Natural killer cell treated with Interleukin-12 subunit alpha and Interleukin-12 subunit beta and Interleukin-15 and Interleukin-18, amount 100 ng/mL, for 72 hours (primary cell): Measurements from ENCODE around the gene LKAAEAR1. TPM values are rescaled to one million over a fixed set of nuclear protein-coding genes. Genes with fewer than 3 reads are reported as not detected.
A peak's percentile ranks its signal among the peaks of the same experiment; 100 is the strongest.
"Not testable (repeated sequence)": the region's sequence is repeated elsewhere in the genome, so short reads cannot be mapped to it uniquely, and the experiment has no call there.

ENCODE experiments used
- ATAC-seq, 2 donors: fragments of 150-1000 bp; cut with Tn5 transposase in 1 of 2; sonication (Bioruptor Pico), chemical (Tn5 transposase) in 1 of 2; 2 replicates each; pipeline ENCODE4 v1.10.0; 2021
- DNase-seq: peaks from one replicate; pipeline ENCODE4 v3.0.0; 2022; ENCODE audit warnings: low spot score
- H3K27ac Mint-ChIP-seq, 2 donors: 1 replicate in 1 of 2; 2 replicates in 1 of 2; pipeline ENCODE4 v1.8.0; 2022; ENCODE audit warnings: mixed read lengths in 2 of 2, mild to moderate bottlenecking in 1 of 2, moderate library complexity in 1 of 2
- H3K27me3 Mint-ChIP-seq, 2 donors: 1 replicate in 1 of 2; 2 replicates in 1 of 2; pipeline ENCODE4 v1.8.0; 2022; ENCODE audit warnings: mixed read lengths in 2 of 2
- H3K36me3 Mint-ChIP-seq: one replicate; pipeline ENCODE4 v1.8.0; 2022; ENCODE audit warnings: mixed read lengths
- H3K4me1 Mint-ChIP-seq, 2 donors: 1 replicate in 1 of 2; 2 replicates in 1 of 2; pipeline ENCODE4 v1.8.0; 2022; ENCODE audit warnings: low read depth in 2 of 2, mixed read lengths in 2 of 2, mild to moderate bottlenecking in 1 of 2
- H3K4me3 Mint-ChIP-seq: one replicate; pipeline ENCODE4 v1.8.0; 2022; ENCODE audit warnings: mixed read lengths
- H3K9me3 Mint-ChIP-seq: 2 replicates; pipeline ENCODE4 v1.8.0; 2022; ENCODE audit warnings: mixed read lengths
- total RNA-seq, 2 donors: library from RNA; stranded (reverse); gene quantifications; one replicate each; pipeline ENCODE4 v1.2.3, GENCODE V29; 2022

The LKAAEAR1 gene, protein sequence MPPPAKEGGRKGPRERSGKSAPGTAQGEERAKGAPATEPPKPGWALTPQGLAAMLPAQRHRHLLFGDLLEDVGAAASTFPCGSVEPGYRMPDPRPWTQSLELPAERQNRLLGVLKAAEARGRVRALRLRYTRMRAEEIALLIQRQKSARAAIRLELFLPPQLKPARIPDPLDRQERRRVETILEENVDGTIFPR
- not detected for total RNA-seq

- Mint-ChIP-seq H3K27ac (no peak within 1 kb of the TSS), H3K36me3 (no peaks in the 10 kb centered on the region), H3K4me1 (peaks cover 10 to 26% of the 10 kb centered on the region in 2 donors), H3K27me3 (peaks cover 13 to 14% of the 10 kb centered on the region in 2 donors), H3K9me3 (no peaks in the 10 kb centered on the region), H3K4me3 (peak within 1 kb of the TSS; percentile 77)
- DNase-seq: no peak
- no peak for ATAC-seq
Measured at GRCh38 chr20:64083804-64084684, at the start of gene LKAAEAR1. Gene LKAAEAR1 (minus strand): TSS chr20:64084398. CDS start chr20:64084219, 179 bp downstream.

DNA sequence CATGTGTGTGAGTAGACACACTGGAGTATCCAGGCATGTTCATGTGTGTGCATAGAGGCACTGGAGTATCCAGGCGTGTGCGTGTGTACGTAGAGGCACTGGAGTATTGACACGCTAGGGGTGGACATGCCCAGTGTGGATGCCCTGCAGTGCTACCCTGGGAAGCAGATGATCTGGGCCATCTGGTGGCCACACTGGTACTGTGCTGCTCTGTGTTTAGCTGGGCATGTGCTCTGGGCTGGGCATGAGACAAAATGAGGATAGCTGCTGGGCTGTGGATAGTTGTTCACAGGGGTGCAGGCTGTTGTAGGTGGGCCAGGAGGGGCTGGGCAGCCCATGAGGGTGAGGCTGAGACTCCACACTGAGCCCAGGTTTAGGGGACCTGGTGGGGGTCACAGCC lies 47.2 kb upstream of the LKAAEAR1 start:
- Mint-ChIP-seq H3K27me3 (peaks cover 14 to 19% of the 10 kb centered on the region in 2 donors), H3K4me1 (no peaks in the 10 kb centered on the region), H3K4me3 (no peak overlapping the region), H3K36me3 (no peaks in the 10 kb centered on the region), H3K9me3 (no peaks in the 10 kb centered on the region), H3K27ac (no peak overlapping the region)
- peak; percentile 40 to 57 for ATAC-seq
- peak; percentile 48 for DNase-seq

DNA sequence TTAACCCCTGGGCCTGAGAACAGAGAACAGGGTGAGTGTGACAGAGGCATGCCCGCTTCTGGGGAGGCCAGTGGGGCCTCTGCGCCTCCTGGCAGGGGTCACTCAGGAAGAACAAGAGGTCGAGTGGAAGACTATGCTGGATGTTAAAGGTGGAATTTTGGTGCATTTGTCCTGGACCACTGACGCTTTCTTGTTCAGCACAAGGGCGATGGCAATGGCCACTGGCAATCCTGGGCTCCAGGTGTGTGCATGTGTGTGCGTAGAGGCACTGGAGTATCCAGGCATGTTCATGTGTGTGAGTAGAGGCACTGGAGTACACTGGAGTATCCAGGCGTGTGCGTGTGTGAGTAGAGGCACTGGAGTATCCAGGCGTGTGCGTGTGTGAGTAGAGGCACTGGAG lies 46.7 kb upstream of the LKAAEAR1 start:
- H3K4me3 Mint-ChIP-seq: no peak overlapping the region
- ATAC-seq (no peak), DNase-seq (no peak)
- H3K4me1 Mint-ChIP-seq: no peaks in the 10 kb centered on the region
- H3K27ac Mint-ChIP-seq: no peak overlapping the region
- H3K9me3 Mint-ChIP-seq: no peaks in the 10 kb centered on the region
- H3K27me3 Mint-ChIP-seq: peaks cover 14 to 21% of the 10 kb centered on the region in 2 donors
- H3K36me3 Mint-ChIP-seq: no peaks in the 10 kb centered on the region

DNA sequence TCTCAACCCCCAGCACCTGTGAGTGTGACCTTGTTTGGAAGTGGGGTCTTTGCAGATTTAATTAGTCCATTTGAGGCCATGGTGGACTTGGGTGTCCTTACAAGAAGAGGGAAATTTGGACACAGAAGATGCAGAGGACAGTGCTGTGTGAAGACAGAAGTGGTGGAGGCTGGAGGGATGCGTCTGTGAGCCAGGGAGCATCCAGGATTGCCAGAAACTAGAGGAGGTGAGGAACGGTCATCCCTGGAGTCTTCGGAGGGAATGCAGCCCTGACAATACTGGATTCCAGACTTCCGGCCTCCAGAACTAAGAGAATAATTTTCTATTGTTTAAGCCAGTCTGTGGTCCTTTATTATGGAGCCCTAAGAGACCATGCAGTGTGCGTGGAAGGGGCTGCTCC lies 46.1 kb upstream of the LKAAEAR1 start:
- Mint-ChIP-seq H3K27ac (no peak overlapping the region), H3K4me3 (no peak overlapping the region), H3K27me3 (peaks cover 14 to 18% of the 10 kb centered on the region in 2 donors), H3K4me1 (no peaks in the 10 kb centered on the region), H3K36me3 (no peaks in the 10 kb centered on the region), H3K9me3 (no peaks in the 10 kb centered on the region)
- DNase-seq (peak; percentile 38), ATAC-seq (no peak)

GRCh38 chr20:64129146-64129782 lies 45.1 kb upstream of the LKAAEAR1 start:
- no peaks in the 10 kb centered on the region for H3K4me1 Mint-ChIP-seq
- H3K36me3 Mint-ChIP-seq: no peaks in the 10 kb centered on the region
- H3K27ac Mint-ChIP-seq: no peak overlapping the region
- H3K9me3 Mint-ChIP-seq: no peaks in the 10 kb centered on the region
- no peak overlapping the region for H3K4me3 Mint-ChIP-seq
- peaks cover 14 to 18% of the 10 kb centered on the region in 2 donors for H3K27me3 Mint-ChIP-seq
- DNase-seq: peak; percentile 49
- ATAC-seq: peak in 1 of 2 donors; percentile 38

DNA sequence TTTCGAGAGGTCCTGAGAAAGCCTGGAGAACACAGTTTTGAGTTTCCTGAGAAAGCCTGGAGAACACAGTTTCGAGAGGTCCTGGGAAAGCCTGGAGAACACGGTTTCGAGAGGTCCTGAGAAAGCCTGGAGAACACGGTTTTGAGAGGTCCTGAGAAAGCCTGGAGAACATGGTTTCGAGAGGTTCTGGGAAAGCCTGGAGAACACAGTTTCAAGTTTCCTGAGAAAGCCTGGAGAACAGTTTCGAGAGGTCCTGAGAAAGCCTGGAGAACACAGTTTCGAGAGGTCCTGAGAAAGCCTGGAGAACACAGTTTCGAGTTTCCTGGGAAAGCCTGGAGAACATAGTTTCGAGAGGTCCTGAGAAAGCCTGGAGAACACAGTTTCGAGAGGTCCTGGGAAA lies 39.3 kb upstream of the LKAAEAR1 start:
- not testable (repeated sequence) for H3K4me1 Mint-ChIP-seq, H3K9me3 Mint-ChIP-seq, DNase-seq, H3K36me3 Mint-ChIP-seq, ATAC-seq, H3K27ac Mint-ChIP-seq, H3K4me3 Mint-ChIP-seq
- peaks cover 5 to 12% of the 10 kb centered on the region in 2 donors for H3K27me3 Mint-ChIP-seq

GRCh38 chr20:64122927-64123326 lies 38.7 kb upstream of the LKAAEAR1 start:
- H3K27ac Mint-ChIP-seq, DNase-seq, H3K36me3 Mint-ChIP-seq, ATAC-seq, H3K4me3 Mint-ChIP-seq, H3K4me1 Mint-ChIP-seq, H3K9me3 Mint-ChIP-seq, H3K27me3 Mint-ChIP-seq: not testable (repeated sequence)

GRCh38 chr20:64121586-64121985 lies 37.4 kb upstream of the LKAAEAR1 start:
- no peaks in the 10 kb centered on the region for H3K36me3 Mint-ChIP-seq
- H3K4me1 Mint-ChIP-seq: peaks cover 4 to 7% of the 10 kb centered on the region in 2 donors
- no peak overlapping the region for H3K4me3 Mint-ChIP-seq
- DNase-seq (peak; percentile 10), ATAC-seq (no peak)
- peaks cover 0 to 9% of the 10 kb centered on the region in 2 donors for H3K27me3 Mint-ChIP-seq
- H3K9me3 Mint-ChIP-seq: no peaks in the 10 kb centered on the region
- no peak overlapping the region for H3K27ac Mint-ChIP-seq

GRCh38 chr20:64119681-64120341 lies 35.6 kb upstream of the LKAAEAR1 start:
- no peaks in the 10 kb centered on the region for H3K36me3 Mint-ChIP-seq
- DNase-seq: peak; percentile 44
- H3K9me3 Mint-ChIP-seq: no peaks in the 10 kb centered on the region
- peaks cover 4 to 7% of the 10 kb centered on the region in 2 donors for H3K4me1 Mint-ChIP-seq
- ATAC-seq: peak in 1 of 2 donors; percentile 22
- peaks cover 0 to 7% of the 10 kb centered on the region in 2 donors for H3K27me3 Mint-ChIP-seq
- peak overlapping the region; percentile 42 for H3K4me3 Mint-ChIP-seq
- H3K27ac Mint-ChIP-seq: peak overlapping the region in 1 of 2 donors; percentile 59

DNA sequence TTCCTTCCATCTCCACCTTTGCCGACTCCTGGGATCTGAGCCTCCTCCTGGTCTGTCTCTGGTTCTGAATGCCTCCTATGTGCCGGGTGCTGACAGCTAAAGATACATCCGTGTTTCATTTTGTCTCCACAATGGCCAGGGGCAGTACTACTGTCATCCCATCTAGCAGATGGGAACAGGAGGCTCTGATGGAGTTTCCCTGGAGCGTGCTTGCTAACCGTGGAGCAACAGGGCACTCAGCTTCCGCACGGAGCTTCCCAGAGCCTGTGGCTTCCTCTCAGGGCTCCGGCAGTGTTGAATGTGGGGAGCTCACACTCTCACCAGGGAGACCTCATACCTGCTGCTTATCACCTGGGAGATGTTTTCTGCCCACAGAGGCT lies 35.1 kb upstream of the LKAAEAR1 start:
- peak; percentile 25 for DNase-seq
- H3K4me1 Mint-ChIP-seq: peaks cover 4 to 7% of the 10 kb centered on the region in 2 donors
- ATAC-seq: no peak
- H3K9me3 Mint-ChIP-seq: no peaks in the 10 kb centered on the region
- H3K27me3 Mint-ChIP-seq: peaks cover 0 to 7% of the 10 kb centered on the region in 2 donors
- no peak overlapping the region for H3K27ac Mint-ChIP-seq
- no peak overlapping the region for H3K4me3 Mint-ChIP-seq
- H3K36me3 Mint-ChIP-seq: no peaks in the 10 kb centered on the region

GRCh38 chr20:64117432-64117777 lies 33.2 kb upstream of the LKAAEAR1 start:
- not testable (repeated sequence) for H3K9me3 Mint-ChIP-seq, ATAC-seq, H3K27ac Mint-ChIP-seq, H3K4me3 Mint-ChIP-seq, H3K27me3 Mint-ChIP-seq, H3K4me1 Mint-ChIP-seq, H3K36me3 Mint-ChIP-seq
- peak; percentile 20 for DNase-seq

DNA sequence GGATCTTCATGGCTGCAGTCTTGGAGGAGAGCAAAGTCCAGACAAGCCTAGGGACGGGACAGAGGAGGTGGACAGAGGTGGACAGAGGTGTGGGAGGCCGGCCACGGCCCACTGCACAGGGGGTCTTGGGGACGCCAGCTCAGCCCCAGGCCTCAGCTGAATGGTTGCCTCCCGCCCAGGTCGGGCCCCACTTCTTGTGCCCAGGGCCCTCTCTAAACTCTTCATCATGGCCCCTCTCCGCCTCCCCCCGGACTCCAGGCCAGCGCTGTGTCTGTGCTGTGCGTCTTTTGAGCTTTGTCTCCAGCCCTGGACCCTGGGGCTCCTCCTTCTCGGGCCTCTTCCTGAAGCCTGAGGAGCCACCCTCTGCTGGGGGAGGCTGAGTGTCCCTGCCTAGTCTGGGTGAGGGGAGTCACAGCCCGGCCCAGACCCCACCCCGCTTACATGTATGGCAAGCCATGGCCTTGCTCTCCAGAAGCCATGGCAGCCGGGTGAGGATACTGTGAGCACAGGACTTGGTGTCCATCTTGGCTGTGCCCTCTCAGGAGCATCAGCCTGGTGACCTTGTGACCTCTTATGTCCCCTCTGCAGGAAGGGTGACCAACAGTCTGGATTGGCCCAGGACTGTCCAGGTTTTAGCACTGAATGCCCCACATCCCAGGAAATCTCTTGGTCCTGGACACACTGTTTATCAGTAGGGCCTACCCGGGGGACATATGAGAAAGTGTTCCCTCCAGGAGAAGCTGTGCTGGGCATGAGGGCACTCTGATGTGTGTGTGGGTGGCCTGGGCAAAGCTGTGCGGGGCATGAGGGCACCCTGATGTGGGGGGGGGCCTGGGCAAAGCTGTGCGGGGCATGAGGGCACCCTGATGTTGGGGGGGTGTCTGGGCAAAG lies 32.6 kb upstream of the LKAAEAR1 start:
- ATAC-seq: no peak
- H3K27me3 Mint-ChIP-seq: peaks cover 0 to 4% of the 10 kb centered on the region in 2 donors
- peak; percentile 55 for DNase-seq
- no peaks in the 10 kb centered on the region for H3K36me3 Mint-ChIP-seq
- no peaks in the 10 kb centered on the region for H3K9me3 Mint-ChIP-seq
- H3K27ac Mint-ChIP-seq: no peak overlapping the region
- no peak overlapping the region for H3K4me3 Mint-ChIP-seq
- peaks cover 4 to 7% of the 10 kb centered on the region in 2 donors for H3K4me1 Mint-ChIP-seq

- Mint-ChIP-seq H3K27me3 (no peaks in the 10 kb centered on the region), H3K4me3 (no peak overlapping the region), H3K36me3 (no peaks in the 10 kb centered on the region), H3K27ac (no peak overlapping the region), H3K9me3 (no peaks in the 10 kb centered on the region), H3K4me1 (peaks cover 4 to 7% of the 10 kb centered on the region in 2 donors)
- ATAC-seq: no peak
- DNase-seq: no peak
Measured at GRCh38 chr20:64116016-64116415, 31.8 kb upstream of the LKAAEAR1 start.
